Panc1 (cell line): ENCODE data around the gene CACNA1B. TPM values are rescaled to one million over a fixed set of nuclear protein-coding genes. Genes with fewer than 3 reads are reported as not detected.

Source experiments
- ATAC-seq: fragments of 200-7000 bp; cut with Tn5 transposase; 2 replicates; pipeline ENCODE4 v1.9.1; 2020; ENCODE audit warnings: mild to moderate bottlenecking, moderate library complexity
- BruUV-seq: library from RNA; stranded (reverse); fragments of 400-500 nt; replicated peaks from 2 replicates; lab custom pipeline; 2021; lab: Mats Ljungman, UMichigan
- CTCF ChIA-PET: fragments of 300-600 bp; sonication (Branson Sonifier 250); formaldehyde crosslinking; loops from one replicate; lab custom pipeline; 2022; ENCODE audit warnings: antibody characterized with exemption; lab: Charles Lee
- POLR2A ChIA-PET: fragments of 300-600 bp; sonication (Branson Sonifier 250); formaldehyde crosslinking; loops from one replicate; lab custom pipeline; 2022; ENCODE audit warnings: antibody characterized with exemption; lab: Charles Lee
- DNase-seq: peaks from one replicate; pipeline ENCODE4 v3.0.0-alpha.2; 2010; ENCODE audit warnings: low read depth, low spot score
- H3K27ac ChIP-seq: 2 replicates; pipeline ENCODE4 v1.5.1; 2011; ENCODE audit warnings: mild to moderate bottlenecking, low read length, inconsistent platforms
- H3K27me3 ChIP-seq: fragments of 200-500 bp; sonication (Bioruptor generic); 2 replicates; pipeline ENCODE4 v1.6.0; 2014; ENCODE audit warnings: low read length, inconsistent platforms; ENCODE audit not compliant: control insufficient read depth, insufficient read depth
- H3K36me3 ChIP-seq: fragments of 200-500 bp; sonication (Bioruptor generic); 2 replicates; pipeline ENCODE4 v1.5.1; 2014; ENCODE audit warnings: inconsistent platforms, mild to moderate bottlenecking, low read length, moderate library complexity; ENCODE audit not compliant: control insufficient read depth, insufficient read depth
- H3K4me1 ChIP-seq: 2 replicates; pipeline ENCODE4 v1.5.1; 2011; ENCODE audit warnings: inconsistent platforms, mild to moderate bottlenecking, low read length, moderate library complexity; ENCODE audit not compliant: control insufficient read depth, insufficient read depth
- H3K4me3 ChIP-seq, 2 experiments: 2 replicates each; pipeline ENCODE4 v1.5.1; 2011 to 2012; ENCODE audit warnings: low read depth in 2 of 2, low read length in 2 of 2, mild to moderate bottlenecking in 2 of 2, inconsistent platforms in 1 of 2, moderate library complexity in 1 of 2
- H3K9me3 ChIP-seq: fragments of 200-500 bp; sonication (Bioruptor generic); 2 replicates; pipeline ENCODE4 v1.5.1; 2014; ENCODE audit warnings: low read depth, mild to moderate bottlenecking, inconsistent platforms, low read length, moderate library complexity; ENCODE audit not compliant: control insufficient read depth, insufficient read depth
- POLR2AphosphoS5 ChIP-seq: IDR thresholded peaks from 2 replicates; pipeline ENCODE4 v1.6.1; 2012; ENCODE audit warnings: mild to moderate bottlenecking, low read depth, low read length, moderate library complexity
- SIN3A ChIP-seq: IDR thresholded peaks from 2 replicates; pipeline ENCODE4 v1.6.1; 2012; ENCODE audit warnings: low read depth, mild to moderate bottlenecking, low read length, moderate library complexity, borderline replicate concordance; ENCODE audit not compliant: insufficient read depth
- TCF7L2 ChIP-seq: IDR thresholded peaks from 2 replicates; pipeline ENCODE4 v1.6.1; 2011; ENCODE audit warnings: mild to moderate bottlenecking, low read depth, low read length, inconsistent platforms
- in situ Hi-C: cut with HindIII; loops from 2 replicates; pipeline ENCODE4 v1.10.0; 2016; ENCODE audit warnings: low sequenced_read_pairs, low pct_unique_long_range_greater_than_20kb
- intact Hi-C: fragments of 100-400 bp; cut with micrococcal nuclease; formaldehyde crosslinking; loops from one replicate; pipeline ENCODE4 v1.10.0; 2022; ENCODE audit not compliant: unreplicated experiment
- total RNA-seq: library from RNA; stranded (reverse); gene quantifications from one replicate; pipeline ENCODE4 v1.2.1, GENCODE V29; 2021; ENCODE audit not compliant: unreplicated experiment
- TF ChIP-seq, protein P1 (sequence below), 2 experiments: IDR thresholded peaks; 2 replicates each; pipeline ENCODE4 v1.6.1; 2011 to 2012; ENCODE audit warnings: low read depth in 2 of 2, control low read depth in 1 of 2, low read length in 1 of 2, mild to moderate bottlenecking in 1 of 2, moderate library complexity in 1 of 2; ENCODE audit not compliant: insufficient read depth in 1 of 2
- TF ChIP-seq, protein P2 (sequence below): fragments of 450-650 bp; IDR thresholded peaks from 2 replicates; pipeline ENCODE4 v1.5.1; 2017; ENCODE audit warnings: mild to moderate bottlenecking

Gene CACNA1B
- total RNA-seq, 1 experiment from 2014 or later: 0.49 TPM

DNA sequence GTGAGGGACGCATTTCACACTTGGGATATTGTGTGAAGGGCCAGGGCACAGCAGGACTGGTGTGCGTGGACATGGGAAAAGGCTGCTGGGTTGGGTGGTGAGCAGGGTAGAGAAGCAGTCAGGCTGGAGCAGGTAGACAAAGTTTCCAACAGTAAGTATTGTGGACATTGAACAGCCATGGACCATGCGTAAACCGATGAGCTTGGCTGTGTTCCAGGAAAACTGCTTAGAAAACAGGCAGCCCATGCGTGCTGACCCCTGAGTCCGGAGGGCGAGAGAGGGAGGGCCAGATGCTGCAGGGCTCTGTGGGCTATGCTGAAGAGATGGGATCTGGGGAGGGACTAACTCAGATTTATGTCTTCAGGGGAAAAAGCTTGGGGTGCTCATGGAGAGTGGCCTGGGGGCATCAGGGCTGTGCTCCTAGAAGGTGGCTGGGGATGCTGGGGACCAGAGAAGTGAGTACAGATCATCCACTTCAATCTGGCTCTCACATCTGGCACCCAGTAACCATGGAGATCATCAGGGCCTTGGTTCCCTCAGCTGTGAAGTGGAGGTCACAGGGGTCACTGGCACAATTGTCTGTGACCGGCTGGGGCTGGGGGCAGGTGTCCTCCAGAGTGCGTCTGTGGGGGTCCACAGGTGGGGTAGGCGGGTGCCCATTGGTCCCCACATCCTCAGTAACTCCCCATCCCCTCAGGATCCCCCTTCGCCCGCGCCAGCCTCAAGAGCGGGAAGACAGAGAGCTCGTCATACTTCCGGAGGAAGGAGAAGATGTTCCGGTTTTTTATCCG is 93.3 kb downstream of the CACNA1B start:
- BruUV-seq: no TSS peak
- CTCF ChIA-PET: no interaction called here
- DNase-seq: no peak
- H3K27ac ChIP-seq: no peak overlapping the region
- H3K27me3 ChIP-seq: no peaks in the 10 kb centered on the region
- no peak for ATAC-seq
- no peaks in the 10 kb centered on the region for H3K9me3 ChIP-seq
- TF ChIP-seq, protein P1, sequence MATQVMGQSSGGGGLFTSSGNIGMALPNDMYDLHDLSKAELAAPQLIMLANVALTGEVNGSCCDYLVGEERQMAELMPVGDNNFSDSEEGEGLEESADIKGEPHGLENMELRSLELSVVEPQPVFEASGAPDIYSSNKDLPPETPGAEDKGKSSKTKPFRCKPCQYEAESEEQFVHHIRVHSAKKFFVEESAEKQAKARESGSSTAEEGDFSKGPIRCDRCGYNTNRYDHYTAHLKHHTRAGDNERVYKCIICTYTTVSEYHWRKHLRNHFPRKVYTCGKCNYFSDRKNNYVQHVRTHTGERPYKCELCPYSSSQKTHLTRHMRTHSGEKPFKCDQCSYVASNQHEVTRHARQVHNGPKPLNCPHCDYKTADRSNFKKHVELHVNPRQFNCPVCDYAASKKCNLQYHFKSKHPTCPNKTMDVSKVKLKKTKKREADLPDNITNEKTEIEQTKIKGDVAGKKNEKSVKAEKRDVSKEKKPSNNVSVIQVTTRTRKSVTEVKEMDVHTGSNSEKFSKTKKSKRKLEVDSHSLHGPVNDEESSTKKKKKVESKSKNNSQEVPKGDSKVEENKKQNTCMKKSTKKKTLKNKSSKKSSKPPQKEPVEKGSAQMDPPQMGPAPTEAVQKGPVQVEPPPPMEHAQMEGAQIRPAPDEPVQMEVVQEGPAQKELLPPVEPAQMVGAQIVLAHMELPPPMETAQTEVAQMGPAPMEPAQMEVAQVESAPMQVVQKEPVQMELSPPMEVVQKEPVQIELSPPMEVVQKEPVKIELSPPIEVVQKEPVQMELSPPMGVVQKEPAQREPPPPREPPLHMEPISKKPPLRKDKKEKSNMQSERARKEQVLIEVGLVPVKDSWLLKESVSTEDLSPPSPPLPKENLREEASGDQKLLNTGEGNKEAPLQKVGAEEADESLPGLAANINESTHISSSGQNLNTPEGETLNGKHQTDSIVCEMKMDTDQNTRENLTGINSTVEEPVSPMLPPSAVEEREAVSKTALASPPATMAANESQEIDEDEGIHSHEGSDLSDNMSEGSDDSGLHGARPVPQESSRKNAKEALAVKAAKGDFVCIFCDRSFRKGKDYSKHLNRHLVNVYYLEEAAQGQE (IDR thresholded peaks at IDR 0.05; ENCODE audit: insufficient read depth in 1 of 2, low read depth in 2 of 2, low read length in 1 of 2): no peak
- TF ChIP-seq SIN3A (no peak), POLR2AphosphoS5 (no peak), TCF7L2 (no peak)
- TF ChIP-seq, protein P2, sequence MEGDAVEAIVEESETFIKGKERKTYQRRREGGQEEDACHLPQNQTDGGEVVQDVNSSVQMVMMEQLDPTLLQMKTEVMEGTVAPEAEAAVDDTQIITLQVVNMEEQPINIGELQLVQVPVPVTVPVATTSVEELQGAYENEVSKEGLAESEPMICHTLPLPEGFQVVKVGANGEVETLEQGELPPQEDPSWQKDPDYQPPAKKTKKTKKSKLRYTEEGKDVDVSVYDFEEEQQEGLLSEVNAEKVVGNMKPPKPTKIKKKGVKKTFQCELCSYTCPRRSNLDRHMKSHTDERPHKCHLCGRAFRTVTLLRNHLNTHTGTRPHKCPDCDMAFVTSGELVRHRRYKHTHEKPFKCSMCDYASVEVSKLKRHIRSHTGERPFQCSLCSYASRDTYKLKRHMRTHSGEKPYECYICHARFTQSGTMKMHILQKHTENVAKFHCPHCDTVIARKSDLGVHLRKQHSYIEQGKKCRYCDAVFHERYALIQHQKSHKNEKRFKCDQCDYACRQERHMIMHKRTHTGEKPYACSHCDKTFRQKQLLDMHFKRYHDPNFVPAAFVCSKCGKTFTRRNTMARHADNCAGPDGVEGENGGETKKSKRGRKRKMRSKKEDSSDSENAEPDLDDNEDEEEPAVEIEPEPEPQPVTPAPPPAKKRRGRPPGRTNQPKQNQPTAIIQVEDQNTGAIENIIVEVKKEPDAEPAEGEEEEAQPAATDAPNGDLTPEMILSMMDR: no peak
- intact Hi-C loops (no loop called here), in situ Hi-C loops (no loop called here)
- no peak overlapping the region for H3K4me3 ChIP-seq
- no peaks in the 10 kb centered on the region for H3K36me3 ChIP-seq
- H3K4me1 ChIP-seq: no peaks in the 10 kb centered on the region
- POLR2A ChIA-PET: no interaction called here

DNA sequence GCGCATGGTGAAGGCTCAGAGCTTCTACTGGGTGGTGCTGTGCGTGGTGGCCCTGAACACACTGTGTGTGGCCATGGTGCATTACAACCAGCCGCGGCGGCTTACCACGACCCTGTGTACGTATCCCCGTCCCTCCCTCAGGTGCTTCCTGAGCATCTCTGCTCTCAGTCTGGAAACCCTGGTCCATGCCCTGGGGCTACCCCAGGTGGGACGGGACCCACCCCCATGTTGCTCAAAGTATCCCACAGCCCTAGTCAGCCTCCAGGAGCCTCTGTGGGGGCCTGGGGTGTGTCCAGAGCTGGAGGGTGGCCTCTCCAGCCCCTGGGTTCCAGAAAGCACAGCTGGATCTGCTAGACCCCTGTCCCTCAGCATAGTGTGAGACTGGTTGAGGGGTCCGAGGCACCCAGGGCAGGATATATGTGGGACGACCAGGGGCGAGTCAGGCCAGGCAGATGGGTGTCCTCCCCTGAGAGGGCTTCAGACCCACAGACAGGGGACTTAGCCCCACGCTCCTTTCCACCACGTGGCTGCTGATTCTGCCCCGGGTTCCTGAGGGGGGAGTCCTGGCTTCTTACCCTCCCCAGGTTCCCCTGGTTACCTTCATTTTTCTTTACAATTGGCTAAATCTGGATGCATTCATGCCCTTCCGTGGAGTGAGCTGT is 94.0 kb downstream of the CACNA1B start:
- no peak for DNase-seq
- Histone ChIP-seq H3K9me3 (no peaks in the 10 kb centered on the region), H3K4me3 (no peak overlapping the region), H3K36me3 (no peaks in the 10 kb centered on the region), H3K4me1 (no peaks in the 10 kb centered on the region), H3K27me3 (no peaks in the 10 kb centered on the region), H3K27ac (no peak overlapping the region)
- TF ChIP-seq POLR2AphosphoS5 (no peak), SIN3A (no peak), TCF7L2 (no peak)
- TF ChIP-seq, protein P1 (IDR thresholded peaks at IDR 0.05; ENCODE audit: insufficient read depth in 1 of 2, low read depth in 2 of 2, low read length in 1 of 2): no peak
- TF ChIP-seq, protein P2: no peak
- intact Hi-C loops (no loop called here), in situ Hi-C loops (no loop called here)
- POLR2A ChIA-PET: no interaction called here
- no peak for ATAC-seq
- no TSS peak for BruUV-seq
- CTCF ChIA-PET: no interaction called here
